Measurements from ENCODE around the gene TMEM37.

DNA sequence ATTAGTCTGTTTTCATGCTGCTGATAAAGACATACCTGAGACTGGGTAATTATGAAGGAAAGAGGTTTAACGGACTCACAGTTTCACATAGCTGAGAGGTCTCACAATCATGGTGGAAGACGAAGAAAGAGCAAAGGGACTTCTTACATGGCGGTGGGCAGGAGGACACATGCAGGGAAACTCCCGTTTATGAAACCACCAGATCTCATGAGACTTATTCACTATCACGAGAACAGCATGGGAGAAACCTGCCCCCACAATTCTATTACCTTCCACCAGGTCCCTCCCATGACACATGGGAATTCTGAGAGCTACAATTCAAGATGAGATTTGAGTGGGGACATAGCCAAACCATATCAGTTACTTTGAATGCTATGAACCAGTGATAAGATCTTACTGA, 48.5 kb downstream of the TMEM37 start:
- TF ChIP-seq POLR2A (IDR thresholded peaks at IDR 0.05): no peak
- TF ChIP-seq, protein P1, sequence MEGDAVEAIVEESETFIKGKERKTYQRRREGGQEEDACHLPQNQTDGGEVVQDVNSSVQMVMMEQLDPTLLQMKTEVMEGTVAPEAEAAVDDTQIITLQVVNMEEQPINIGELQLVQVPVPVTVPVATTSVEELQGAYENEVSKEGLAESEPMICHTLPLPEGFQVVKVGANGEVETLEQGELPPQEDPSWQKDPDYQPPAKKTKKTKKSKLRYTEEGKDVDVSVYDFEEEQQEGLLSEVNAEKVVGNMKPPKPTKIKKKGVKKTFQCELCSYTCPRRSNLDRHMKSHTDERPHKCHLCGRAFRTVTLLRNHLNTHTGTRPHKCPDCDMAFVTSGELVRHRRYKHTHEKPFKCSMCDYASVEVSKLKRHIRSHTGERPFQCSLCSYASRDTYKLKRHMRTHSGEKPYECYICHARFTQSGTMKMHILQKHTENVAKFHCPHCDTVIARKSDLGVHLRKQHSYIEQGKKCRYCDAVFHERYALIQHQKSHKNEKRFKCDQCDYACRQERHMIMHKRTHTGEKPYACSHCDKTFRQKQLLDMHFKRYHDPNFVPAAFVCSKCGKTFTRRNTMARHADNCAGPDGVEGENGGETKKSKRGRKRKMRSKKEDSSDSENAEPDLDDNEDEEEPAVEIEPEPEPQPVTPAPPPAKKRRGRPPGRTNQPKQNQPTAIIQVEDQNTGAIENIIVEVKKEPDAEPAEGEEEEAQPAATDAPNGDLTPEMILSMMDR (IDR thresholded peaks at IDR 0.05): no peak

Data from tibial nerve (tissue), 3 donors.